Measurements from ENCODE around the gene PKD2.
"Not testable (repeated sequence)": the region's sequence is repeated elsewhere in the genome, so short reads cannot be mapped to it uniquely, and the experiment has no call there.

Gene PKD2

GRCh38 chr4:88070031-88070430, 62.6 kb downstream of the PKD2 start:
- DNase-seq (ENCODE audit: low spot score) = no peak

DNA sequence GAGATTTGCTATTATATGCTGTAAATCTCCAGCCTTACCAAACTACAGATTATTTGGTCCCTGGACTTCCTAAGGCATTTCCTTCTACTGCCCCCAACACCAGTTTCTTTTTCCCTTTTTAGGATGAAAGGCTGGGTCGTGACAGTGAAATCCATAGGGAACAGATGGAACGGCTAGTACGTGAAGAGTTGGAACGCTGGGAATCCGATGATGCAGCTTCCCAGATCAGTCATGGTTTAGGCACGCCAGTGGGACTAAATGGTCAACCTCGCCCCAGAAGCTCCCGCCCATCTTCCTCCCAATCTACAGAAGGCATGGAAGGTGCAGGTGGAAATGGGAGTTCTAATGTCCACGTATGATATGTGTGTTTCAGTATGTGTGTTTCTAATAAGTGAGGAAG, 67.9 kb downstream of the PKD2 start:
- DNase-seq (ENCODE audit: low spot score) = no peak

DNA sequence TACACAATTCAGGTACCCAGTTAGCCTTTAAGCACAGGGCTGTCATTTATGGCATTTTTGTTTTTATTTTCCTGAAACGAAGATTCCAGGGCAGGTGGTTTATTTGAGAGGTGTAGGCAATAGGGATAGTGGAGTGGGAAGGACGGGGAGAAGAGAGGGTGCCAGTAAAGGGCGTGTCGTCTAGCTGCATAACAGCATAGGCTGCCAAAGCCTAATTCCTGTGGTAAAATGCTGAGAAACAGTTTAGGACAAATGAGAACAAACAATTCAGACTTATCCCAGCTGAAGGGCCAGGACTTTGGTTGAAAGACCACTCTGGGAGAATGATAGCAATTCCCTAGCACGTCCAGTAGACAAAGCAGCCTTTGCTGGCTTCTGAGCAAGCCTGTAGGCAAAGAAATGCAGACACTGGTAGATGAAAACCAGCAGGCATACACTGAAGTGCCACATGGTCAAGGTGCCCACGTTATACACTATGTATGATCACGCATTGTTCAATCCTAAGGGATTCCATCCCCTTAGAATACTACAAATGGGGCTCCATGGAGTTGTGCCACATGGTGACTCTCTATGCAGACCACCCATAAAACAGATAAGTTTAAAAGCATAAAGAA, 70.6 kb downstream of the PKD2 start:
- no peak for DNase-seq (ENCODE audit: low spot score)

DNA sequence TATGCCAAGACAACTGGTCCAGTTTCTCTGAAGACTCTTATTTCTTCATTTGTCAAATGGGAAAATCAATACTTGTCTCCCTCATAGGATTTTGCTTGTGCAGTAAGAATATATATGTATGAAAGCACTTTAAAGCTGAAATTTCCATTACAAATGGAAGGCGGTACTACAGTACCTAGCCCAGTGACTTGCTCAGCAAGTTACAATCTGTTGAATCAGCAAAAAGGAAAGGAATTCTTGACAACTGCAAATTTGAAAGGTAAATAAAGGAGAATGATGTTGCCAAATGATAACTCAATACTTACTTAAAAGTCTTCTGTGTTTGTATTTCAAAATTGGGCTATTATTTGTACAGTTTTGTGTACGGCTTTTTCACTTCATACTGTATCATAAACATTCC, 71.1 kb downstream of the PKD2 start:
- DNase-seq (ENCODE audit: low spot score) = no peak

- DNase-seq (ENCODE audit: low spot score) = no peak
Observed at GRCh38 chr4:88080626-88081025, 73.2 kb downstream of the PKD2 start.

GRCh38 chr4:88087004-88087403, 79.6 kb downstream of the PKD2 start:
- DNase-seq (ENCODE audit: low spot score) = no peak

- no peak for DNase-seq (ENCODE audit: low spot score)
Observed at GRCh38 chr4:88090898-88091297, 83.5 kb downstream of the PKD2 start.

DNA sequence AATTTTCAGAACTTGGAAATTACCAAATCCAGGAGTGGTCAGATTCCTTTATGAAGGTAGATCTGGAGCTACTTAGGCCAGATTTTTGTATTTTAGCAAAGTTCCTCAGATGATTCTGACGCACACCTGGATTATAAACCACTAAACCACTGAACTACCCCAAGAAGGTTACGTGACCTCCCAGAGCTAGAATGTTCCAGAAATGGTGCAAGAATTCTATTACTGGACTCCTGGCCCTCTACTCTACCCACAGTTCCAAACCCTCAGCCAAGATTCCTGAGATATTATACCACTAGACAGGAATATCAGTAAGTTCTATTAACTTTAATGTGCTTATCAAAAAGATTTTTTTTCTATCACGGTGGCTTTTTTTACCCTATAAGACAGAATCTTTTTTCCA, 83.9 kb downstream of the PKD2 start:
- no peak for DNase-seq (ENCODE audit: low spot score)

- no peak for DNase-seq (ENCODE audit: low spot score)
Observed at GRCh38 chr4:88093874-88094273, 86.4 kb downstream of the PKD2 start.

GRCh38 chr4:88097301-88097700, 89.9 kb downstream of the PKD2 start:
- DNase-seq (ENCODE audit: low spot score) = no peak

DNA sequence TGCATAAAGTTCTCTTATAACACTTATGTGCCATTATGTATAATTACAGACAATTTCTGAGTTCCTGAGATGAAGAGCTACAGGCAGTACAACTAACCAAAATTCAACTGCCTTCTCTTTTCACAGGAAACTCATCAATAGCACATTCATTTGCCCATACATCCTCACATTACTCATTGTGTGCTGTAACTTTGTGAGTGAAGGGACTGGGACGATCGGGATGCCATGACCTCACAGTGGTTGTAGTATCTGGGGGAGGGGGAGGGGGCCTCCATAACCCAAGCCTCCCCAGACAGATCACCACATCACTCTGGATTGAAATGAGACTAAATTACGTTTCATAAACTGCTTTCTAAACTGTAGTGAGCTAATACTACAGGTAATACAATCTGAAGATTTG, 90.3 kb downstream of the PKD2 start:
- DNase-seq (ENCODE audit: low spot score) = no peak

GRCh38 chr4:88098993-88099752, 91.7 kb downstream of the PKD2 start:
- DNase-seq (ENCODE audit: low spot score) = no peak

- DNase-seq (ENCODE audit: low spot score) = no peak
Observed at GRCh38 chr4:88101165-88101564, 93.7 kb downstream of the PKD2 start.

- DNase-seq (ENCODE audit: low spot score) = no peak
Observed at GRCh38 chr4:88102026-88102425, 94.6 kb downstream of the PKD2 start.

DNA sequence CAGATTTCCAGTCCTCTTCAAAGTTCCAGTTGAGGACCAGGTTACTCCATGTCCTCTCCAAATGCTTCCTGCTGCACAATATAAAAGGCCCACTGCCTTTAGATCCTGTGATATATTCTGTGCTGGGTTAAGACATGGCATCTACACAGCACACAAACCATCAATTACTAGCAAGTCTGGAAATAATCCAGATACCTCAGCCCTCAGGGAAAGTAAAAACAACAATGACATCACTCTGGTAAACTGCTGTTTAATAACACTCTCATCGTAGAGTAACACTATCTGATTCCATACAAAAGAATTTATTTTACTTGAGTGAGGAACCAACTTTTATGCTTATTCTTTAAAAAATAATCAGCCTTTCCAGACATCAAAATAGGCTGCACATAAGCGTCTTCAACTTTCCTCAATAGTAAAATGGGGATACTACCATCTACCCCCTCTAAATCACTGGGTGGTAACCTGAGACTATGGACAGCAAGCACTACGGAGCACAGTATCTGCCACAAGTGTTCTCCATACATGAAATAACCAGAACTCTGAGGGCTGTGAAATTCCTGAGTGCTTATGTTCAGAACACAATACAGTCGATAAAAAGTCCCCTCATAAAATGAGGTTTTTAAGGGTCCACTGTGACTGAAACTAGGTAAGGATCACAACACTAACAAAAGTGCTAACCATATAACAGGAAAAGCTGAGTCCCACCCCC, 97.6 kb downstream of the PKD2 start:
- DNase-seq (ENCODE audit: low spot score) = peak; percentile 10

GRCh38 chr4:88106205-88106604, 98.8 kb downstream of the PKD2 start:
- no peak for DNase-seq (ENCODE audit: low spot score)

DNA sequence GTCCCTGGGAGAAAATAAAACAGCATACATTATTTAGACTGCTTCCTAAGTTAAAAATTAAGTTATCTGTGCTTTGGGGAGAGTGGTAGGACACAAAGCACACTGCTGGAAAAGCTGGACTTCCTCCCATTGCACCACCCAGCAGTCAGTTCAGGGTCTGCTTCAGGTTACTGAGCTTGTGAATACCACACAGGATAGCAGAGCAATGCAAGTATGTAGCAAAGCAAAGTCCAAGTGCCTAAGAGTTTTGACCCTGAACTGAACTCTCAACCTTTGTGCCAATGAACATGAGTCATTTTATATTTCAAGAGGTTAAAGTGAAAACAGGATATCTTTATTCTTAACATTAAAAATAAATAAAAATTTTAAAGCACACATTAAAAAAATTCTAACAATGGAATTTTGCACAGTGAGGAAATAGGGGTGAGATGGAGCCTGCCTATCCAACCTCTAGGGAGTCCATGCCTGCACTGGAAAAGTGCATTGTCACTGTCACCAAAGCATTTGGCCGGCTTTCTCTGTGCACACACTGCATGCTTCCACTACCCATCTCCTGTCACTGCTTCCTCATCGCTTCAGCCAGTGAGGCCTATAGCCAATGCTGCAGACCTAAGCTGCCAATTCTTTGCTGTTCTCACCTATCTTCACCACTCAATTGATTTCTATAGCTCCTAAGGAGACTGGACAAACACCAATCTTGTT, 100.1 kb downstream of the PKD2 start:
- peak; percentile 67 for DNase-seq (ENCODE audit: low spot score)

DNA sequence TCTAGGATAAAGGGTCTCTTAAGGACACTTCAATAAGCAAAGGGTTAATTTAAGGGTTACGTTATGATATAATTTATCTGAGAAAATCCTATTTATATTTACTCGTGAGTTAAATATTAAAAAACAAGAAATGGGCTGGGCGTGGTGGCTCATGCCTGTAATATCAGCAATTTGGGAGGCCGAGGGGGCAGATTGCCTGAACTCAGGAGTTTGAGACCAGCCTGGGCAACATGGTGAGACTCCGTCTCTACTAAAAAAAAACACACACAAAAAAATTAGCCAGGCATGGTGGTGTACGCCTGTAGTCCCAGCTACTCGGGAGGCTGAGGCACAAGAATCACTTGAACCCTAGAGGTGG, 100.7 kb downstream of the PKD2 start:
- DNase-seq (ENCODE audit: low spot score) = not testable (repeated sequence)

DNA sequence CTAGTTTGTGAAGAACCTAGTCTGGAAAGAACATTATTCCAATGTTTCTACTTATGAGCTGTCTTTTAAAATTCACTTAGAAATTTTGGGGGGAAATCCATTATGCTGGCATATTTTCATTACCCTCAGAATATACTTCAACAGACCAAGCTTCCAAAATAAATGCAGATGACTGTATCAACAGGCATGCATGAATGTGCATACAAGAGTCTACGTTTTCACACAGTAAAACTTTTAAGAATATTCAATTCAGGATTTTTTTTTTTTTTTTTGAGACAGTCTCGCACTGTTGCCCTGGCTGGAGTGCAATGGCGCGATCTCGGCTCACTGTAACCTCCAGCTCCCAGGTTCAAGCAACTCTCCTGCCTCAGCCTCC, 101.3 kb downstream of the PKD2 start:
- no peak for DNase-seq (ENCODE audit: low spot score)

DNA sequence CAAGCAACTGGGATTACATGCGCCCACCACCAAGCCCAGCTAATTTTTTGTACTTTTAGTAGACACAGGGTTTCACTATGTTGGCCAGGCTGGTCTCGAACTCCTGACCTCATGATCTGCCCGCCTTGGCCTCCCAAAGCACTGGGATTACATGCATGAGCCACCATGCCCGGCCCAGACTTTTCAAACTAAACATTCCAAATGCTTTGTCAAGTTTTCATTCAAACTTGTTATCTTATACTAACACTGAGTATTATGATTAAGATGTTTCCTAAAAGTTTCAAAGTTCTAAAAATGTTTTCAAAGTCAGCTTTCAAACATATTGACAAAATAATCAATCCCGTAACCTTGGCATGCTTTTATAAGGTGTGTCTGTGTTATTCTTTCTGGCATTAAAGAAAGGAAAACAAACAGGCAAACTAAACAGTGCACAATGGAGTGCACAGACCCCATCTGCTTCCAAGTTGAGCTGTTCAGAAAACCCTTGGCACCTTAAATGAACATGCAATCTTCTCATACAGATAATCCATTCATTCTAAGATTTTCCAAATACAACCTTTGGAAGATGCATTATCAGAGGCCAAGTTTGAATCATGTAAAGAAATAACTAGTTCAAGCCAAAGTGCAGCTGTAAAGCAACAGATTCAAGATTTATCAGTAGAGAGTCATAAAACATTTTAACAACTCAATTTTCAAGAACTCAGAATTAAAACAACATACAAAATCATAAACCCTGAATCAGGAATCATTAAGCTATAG, 101.9 kb downstream of the PKD2 start:
- peak; percentile 17 for DNase-seq (ENCODE audit: low spot score)

- peak; percentile 33 for DNase-seq (ENCODE audit: low spot score)
Observed at GRCh38 chr4:88110826-88111225, 103.4 kb downstream of the PKD2 start.

- no peak for DNase-seq (ENCODE audit: low spot score)
Observed at GRCh38 chr4:88112856-88113255, 105.4 kb downstream of the PKD2 start.
